ENCODE measurements around the gene LMNA.

GRCh38 chr1:156172696-156173470 is 58.4 kb downstream of the LMNA start:
- TF ChIP-seq CTCF (conservative IDR thresholded peaks at IDR 0.05; ENCODE audit: low read length) (no peak; the same call in 1 of the 2 replicates), EZH2phosphoT487 (IDR thresholded peaks at IDR 0.05; ENCODE audit: borderline replicate concordance) (no peak)

All from Loucy (cell line).